ENCODE results near the gene CADPS2. TPM values are rescaled to one million over a fixed set of nuclear protein-coding genes. Genes with fewer than 3 reads are reported as not detected.

CADPS2 gene
- total and polyA plus RNA-seq, 4 experiments from 2014 or later = not detected

DNA sequence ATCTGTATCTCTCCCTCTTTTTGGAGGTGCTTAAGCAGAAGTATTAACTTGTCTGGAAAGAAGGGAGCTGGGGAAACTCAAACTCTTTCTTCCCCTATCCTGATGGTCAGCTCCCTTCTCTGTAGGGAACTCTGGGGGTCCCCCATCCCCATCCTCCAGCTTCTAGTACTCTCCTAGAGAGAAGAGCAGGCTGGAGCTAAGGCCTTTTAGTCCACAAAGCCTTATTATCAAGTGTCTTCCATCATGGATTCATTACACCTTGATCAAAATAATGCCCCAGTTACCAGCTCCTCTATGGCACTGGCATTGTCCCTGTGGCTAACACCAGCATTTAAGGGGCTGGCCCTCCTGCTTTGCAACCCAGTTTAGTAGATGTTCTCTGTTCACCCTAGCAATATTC is 35.7 kb downstream of the CADPS2 start:
- Mint-ChIP-seq H3K36me3 (no peaks in the 10 kb centered on the region), H3K4me1 (no peaks in the 10 kb centered on the region), H3K27ac (no peak overlapping the region), H3K4me3 (no peak overlapping the region), H3K9me3 (peaks cover 0 to 10% (median 6%) of the 10 kb centered on the region in 8 donors), H3K27me3 (no peaks in the 10 kb centered on the region)
- DNase-seq = no peak
- intact Hi-C loops (cut with micrococcal nuclease) = no loop called here
- Histone ChIP-seq H3K4me3 (ENCODE audit: low read length in 2 of 2) (no peak overlapping the region), H3K36me3 (ENCODE audit: insufficient read depth, low read length) (no peaks in the 10 kb centered on the region), H3K4me1 (ENCODE audit: insufficient read depth, low read length) (no peaks in the 10 kb centered on the region), H3K27ac (ENCODE audit: low read depth, low read length) (no peak overlapping the region), H3K9me3 (ENCODE audit: control insufficient read depth in 1 of 2, low read length in 2 of 2) (no peaks in the 10 kb centered on the region), H3K27me3 (ENCODE audit: insufficient read depth, low read length) (no peaks in the 10 kb centered on the region)
- CTCF ChIA-PET (ENCODE audit: partially characterized antibody) = no interaction called here
- POLR2A ChIA-PET (ENCODE audit: partially characterized antibody) = no interaction called here

DNA sequence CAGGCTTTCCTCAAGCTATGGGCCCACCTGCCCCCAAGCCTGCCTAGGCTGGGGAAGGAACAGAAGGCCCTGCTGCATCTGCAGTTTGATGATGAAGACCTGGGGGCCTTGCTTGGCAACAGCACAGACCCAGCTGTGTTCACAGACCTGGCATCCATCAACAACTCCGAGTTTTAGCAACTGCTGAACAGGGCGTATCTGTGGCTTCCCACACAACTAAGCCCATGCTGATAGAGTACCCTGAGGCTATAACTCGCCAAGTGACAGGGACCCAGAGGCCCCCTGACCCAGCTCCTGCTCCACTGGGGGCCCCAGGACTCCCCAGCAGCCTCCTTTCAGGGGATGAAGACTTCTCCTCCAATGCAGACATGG is 36.3 kb downstream of the CADPS2 start:
- DNase-seq = no peak
- Histone ChIP-seq H3K4me1 (ENCODE audit: insufficient read depth, low read length) (no peaks in the 10 kb centered on the region), H3K27ac (ENCODE audit: low read depth, low read length) (no peak overlapping the region), H3K36me3 (ENCODE audit: insufficient read depth, low read length) (no peaks in the 10 kb centered on the region), H3K9me3 (ENCODE audit: control insufficient read depth in 1 of 2, low read length in 2 of 2) (no peaks in the 10 kb centered on the region), H3K27me3 (ENCODE audit: insufficient read depth, low read length) (no peaks in the 10 kb centered on the region), H3K4me3 (ENCODE audit: low read length in 2 of 2) (no peak overlapping the region)
- intact Hi-C loops (cut with micrococcal nuclease) = no loop called here
- Mint-ChIP-seq H3K4me1 (no peaks in the 10 kb centered on the region), H3K36me3 (no peaks in the 10 kb centered on the region), H3K27ac (no peak overlapping the region), H3K4me3 (no peak overlapping the region), H3K27me3 (no peaks in the 10 kb centered on the region), H3K9me3 (peaks cover 0 to 10% (median 6%) of the 10 kb centered on the region in 8 donors)
- ChIA-PET POLR2A (ENCODE audit: partially characterized antibody) (no interaction called here), CTCF (ENCODE audit: partially characterized antibody) (no interaction called here)

- POLR2A ChIA-PET (ENCODE audit: partially characterized antibody) = no interaction called here
- Histone ChIP-seq H3K36me3 (ENCODE audit: insufficient read depth, low read length) (no peaks in the 10 kb centered on the region), H3K4me1 (ENCODE audit: insufficient read depth, low read length) (no peaks in the 10 kb centered on the region), H3K27ac (ENCODE audit: low read depth, low read length) (no peak overlapping the region), H3K4me3 (ENCODE audit: low read length in 2 of 2) (no peak overlapping the region), H3K9me3 (ENCODE audit: control insufficient read depth in 1 of 2, low read length in 2 of 2) (no peaks in the 10 kb centered on the region), H3K27me3 (ENCODE audit: insufficient read depth, low read length) (no peaks in the 10 kb centered on the region)
- Mint-ChIP-seq H3K9me3 (peaks cover 0 to 10% (median 6%) of the 10 kb centered on the region in 8 donors), H3K27ac (no peak overlapping the region), H3K4me1 (no peaks in the 10 kb centered on the region), H3K4me3 (no peak overlapping the region), H3K36me3 (no peaks in the 10 kb centered on the region), H3K27me3 (no peaks in the 10 kb centered on the region)
- no peak for DNase-seq
- intact Hi-C loops (cut with micrococcal nuclease) = no loop called here
- CTCF ChIA-PET (ENCODE audit: partially characterized antibody) = no interaction called here
Measured at GRCh38 chr7:122849322-122849956, 36.8 kb downstream of the CADPS2 start.

- intact Hi-C loops (cut with micrococcal nuclease) = no loop called here
- no peak overlapping the region for H3K4me3 ChIP-seq (ENCODE audit: low read length in 2 of 2)
- no peak for DNase-seq
- H3K27me3 ChIP-seq (ENCODE audit: insufficient read depth, low read length) = no peaks in the 10 kb centered on the region
- no peak overlapping the region for H3K27ac Mint-ChIP-seq
- peaks cover 3 to 12% (median 6%) of the 10 kb centered on the region in 8 donors for H3K9me3 Mint-ChIP-seq
- ChIA-PET CTCF (ENCODE audit: partially characterized antibody) (no interaction called here), POLR2A (ENCODE audit: partially characterized antibody) (no interaction called here)
- no peaks in the 10 kb centered on the region for H3K4me1 ChIP-seq (ENCODE audit: insufficient read depth, low read length)
- H3K4me1 Mint-ChIP-seq = no peaks in the 10 kb centered on the region
- H3K27ac ChIP-seq (ENCODE audit: low read depth, low read length) = no peak overlapping the region
- no peaks in the 10 kb centered on the region for H3K27me3 Mint-ChIP-seq
- H3K36me3 ChIP-seq (ENCODE audit: insufficient read depth, low read length) = no peaks in the 10 kb centered on the region
- H3K9me3 ChIP-seq (ENCODE audit: control insufficient read depth in 1 of 2, low read length in 2 of 2) = no peaks in the 10 kb centered on the region
- H3K36me3 Mint-ChIP-seq = no peaks in the 10 kb centered on the region
- no peak overlapping the region for H3K4me3 Mint-ChIP-seq
Measured at GRCh38 chr7:122847871-122848473, 38.3 kb downstream of the CADPS2 start.

GRCh38 chr7:122846591-122846990 is 39.7 kb downstream of the CADPS2 start:
- Mint-ChIP-seq H3K9me3 (peaks cover 0 to 15% (median 5%) of the 10 kb centered on the region in 8 donors), H3K27me3 (no peaks in the 10 kb centered on the region), H3K27ac (no peak overlapping the region), H3K4me3 (no peak overlapping the region), H3K4me1 (no peaks in the 10 kb centered on the region), H3K36me3 (no peaks in the 10 kb centered on the region)
- no peaks in the 10 kb centered on the region for H3K9me3 ChIP-seq (ENCODE audit: control insufficient read depth in 1 of 2, low read length in 2 of 2)
- H3K4me3 ChIP-seq (ENCODE audit: low read length in 2 of 2) = no peak overlapping the region
- POLR2A ChIA-PET (ENCODE audit: partially characterized antibody) = no interaction called here
- no peak for DNase-seq
- H3K27me3 ChIP-seq (ENCODE audit: insufficient read depth, low read length) = no peaks in the 10 kb centered on the region
- CTCF ChIA-PET (ENCODE audit: partially characterized antibody) = no interaction called here
- intact Hi-C loops (cut with micrococcal nuclease) = no loop called here
- H3K4me1 ChIP-seq (ENCODE audit: insufficient read depth, low read length) = no peaks in the 10 kb centered on the region
- H3K27ac ChIP-seq (ENCODE audit: low read depth, low read length) = no peak overlapping the region
- H3K36me3 ChIP-seq (ENCODE audit: insufficient read depth, low read length) = no peaks in the 10 kb centered on the region

- Mint-ChIP-seq H3K9me3 (peaks cover 0 to 11% (median 3%) of the 10 kb centered on the region in 8 donors), H3K36me3 (no peaks in the 10 kb centered on the region), H3K27ac (no peak overlapping the region), H3K4me3 (no peak overlapping the region), H3K27me3 (no peaks in the 10 kb centered on the region), H3K4me1 (no peaks in the 10 kb centered on the region)
- H3K4me3 ChIP-seq (ENCODE audit: low read length in 2 of 2) = no peak overlapping the region
- no peak for DNase-seq
- H3K27me3 ChIP-seq (ENCODE audit: insufficient read depth, low read length) = no peaks in the 10 kb centered on the region
- no peak overlapping the region for H3K27ac ChIP-seq (ENCODE audit: low read depth, low read length)
- ChIA-PET CTCF (ENCODE audit: partially characterized antibody) (no interaction called here), POLR2A (ENCODE audit: partially characterized antibody) (no interaction called here)
- intact Hi-C loops (cut with micrococcal nuclease) = no loop called here
- H3K4me1 ChIP-seq (ENCODE audit: insufficient read depth, low read length) = no peaks in the 10 kb centered on the region
- no peaks in the 10 kb centered on the region for H3K9me3 ChIP-seq (ENCODE audit: control insufficient read depth in 1 of 2, low read length in 2 of 2)
- H3K36me3 ChIP-seq (ENCODE audit: insufficient read depth, low read length) = no peaks in the 10 kb centered on the region
Measured at GRCh38 chr7:122845286-122845685, 41.0 kb downstream of the CADPS2 start.

- Histone ChIP-seq H3K4me1 (ENCODE audit: insufficient read depth, low read length) (no peaks in the 10 kb centered on the region), H3K36me3 (ENCODE audit: insufficient read depth, low read length) (no peaks in the 10 kb centered on the region), H3K27ac (ENCODE audit: low read depth, low read length) (no peak overlapping the region), H3K9me3 (ENCODE audit: control insufficient read depth in 1 of 2, low read length in 2 of 2) (no peaks in the 10 kb centered on the region), H3K4me3 (ENCODE audit: low read length in 2 of 2) (no peak overlapping the region), H3K27me3 (ENCODE audit: insufficient read depth, low read length) (no peaks in the 10 kb centered on the region)
- Mint-ChIP-seq H3K27me3 (no peaks in the 10 kb centered on the region), H3K4me1 (no peaks in the 10 kb centered on the region), H3K36me3 (no peaks in the 10 kb centered on the region), H3K9me3 (peaks cover 0 to 11% (median 2%) of the 10 kb centered on the region in 8 donors), H3K27ac (no peak overlapping the region), H3K4me3 (no peak overlapping the region)
- ChIA-PET POLR2A (ENCODE audit: partially characterized antibody) (no interaction called here), CTCF (ENCODE audit: partially characterized antibody) (no interaction called here)
- intact Hi-C loops (cut with micrococcal nuclease) = no loop called here
- DNase-seq = no peak
Measured at GRCh38 chr7:122844191-122844988, 41.9 kb downstream of the CADPS2 start.
